Endothelial cell of hepatic sinusoid (primary cell): ENCODE measurements around the gene PIK3R1.

Experiments used
- in situ Hi-C: cut with HindIII; loops from 2 replicates; pipeline ENCODE4 v1.10.0; 2017; ENCODE audit warnings: low sequenced_read_pairs

The PIK3R1 gene

DNA sequence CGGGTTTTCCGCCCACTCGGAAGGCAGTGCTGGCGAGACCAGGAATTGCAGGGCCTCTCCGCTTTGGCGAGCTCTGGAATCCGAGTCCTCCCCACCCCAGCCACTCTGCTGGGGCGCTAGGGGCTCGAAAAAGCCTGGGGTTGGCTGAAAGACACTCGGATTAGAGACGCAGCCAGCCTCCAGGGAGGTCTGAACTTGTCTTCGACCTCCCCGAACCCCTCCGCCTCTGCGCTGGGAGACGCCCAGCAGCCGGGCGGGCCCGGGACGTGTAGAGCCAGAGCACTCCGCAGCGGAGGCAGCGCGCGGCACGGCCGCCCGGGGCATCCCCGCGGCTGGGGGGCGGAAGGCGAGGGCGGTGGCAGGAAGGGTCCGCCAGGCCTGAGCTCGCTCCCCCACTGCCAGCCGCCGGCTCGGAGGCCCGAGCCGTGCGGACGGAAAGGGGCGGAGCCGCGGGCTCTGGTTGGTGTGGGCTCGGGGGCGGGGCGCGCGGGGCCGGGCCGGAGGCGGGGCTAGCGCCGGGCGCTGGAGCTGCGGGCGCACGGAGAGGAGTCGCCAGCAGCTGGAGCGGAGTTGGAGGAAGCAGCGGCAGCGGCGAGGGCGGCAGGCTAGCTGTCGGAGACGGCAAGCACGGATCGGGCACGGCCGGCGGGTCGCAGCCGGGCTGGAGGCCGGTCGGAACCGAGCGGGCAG is at the start of gene PIK3R1:
PIK3R1 (plus strand) TSS at position 549 of the 690 bp plus-strand sequence. CDS start 10,920 bp downstream, outside the sequence.
- in situ Hi-C loops, result no loop called here

- in situ Hi-C loops, result no loop called here
Observed at GRCh38 chr5:68167195-68167651, 48.3 kb upstream of the PIK3R1 start.

DNA sequence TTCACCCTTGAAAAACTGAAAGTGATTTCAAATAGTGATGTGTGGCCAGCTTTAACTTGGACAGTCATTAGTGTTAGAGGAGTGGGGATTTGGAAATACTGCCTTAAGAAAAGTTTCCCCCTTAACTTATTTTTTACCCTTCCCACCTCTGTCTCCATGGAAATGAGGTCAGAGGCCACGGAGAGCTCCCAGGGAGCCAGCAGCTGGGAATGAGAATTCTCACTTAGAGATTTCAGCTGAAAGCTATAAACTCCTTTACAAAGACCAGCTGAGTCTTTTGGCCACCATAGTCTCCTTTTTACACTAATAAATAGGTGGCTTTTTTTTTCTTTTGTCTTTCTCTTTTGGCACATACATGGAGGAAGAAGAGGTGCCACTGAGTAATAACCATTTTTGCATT is 45.7 kb upstream of the PIK3R1 start:
- in situ Hi-C loops, result no loop called here

DNA sequence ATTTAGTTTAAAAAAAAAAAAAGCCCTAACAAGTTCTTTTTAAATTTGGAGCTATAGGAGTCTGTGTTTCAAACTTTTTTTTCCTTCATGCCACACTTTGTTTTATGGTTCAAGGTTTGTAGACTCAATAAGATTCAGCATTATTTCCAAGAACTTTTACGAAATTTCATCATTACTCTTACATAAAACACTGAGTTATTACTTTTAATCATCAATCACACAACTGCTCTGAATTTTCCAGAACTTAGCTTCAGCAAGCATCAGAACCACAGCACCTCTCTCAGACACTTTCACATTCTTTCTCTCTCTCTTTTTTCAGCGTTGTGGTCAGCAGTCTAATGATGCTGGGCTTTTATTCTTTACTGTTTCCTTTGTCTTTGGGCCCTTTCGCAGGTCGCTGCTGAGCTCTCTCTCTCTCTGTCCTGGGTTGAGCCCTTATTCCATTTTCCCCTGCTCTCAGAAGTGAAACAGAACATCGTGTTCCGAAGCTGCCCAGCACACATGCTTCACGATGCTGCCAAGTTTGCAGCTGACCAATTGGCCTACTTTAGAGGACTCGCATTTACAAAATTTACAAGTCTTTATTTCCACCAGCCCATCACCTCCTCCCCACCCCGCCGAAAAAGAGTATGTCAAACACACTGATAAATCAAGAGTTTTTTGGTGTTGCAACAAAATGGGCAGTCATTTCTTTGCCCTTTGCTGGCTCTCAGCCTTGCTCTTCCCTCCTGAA is 44.6 kb upstream of the PIK3R1 start:
- in situ Hi-C loops, result no loop called here

DNA sequence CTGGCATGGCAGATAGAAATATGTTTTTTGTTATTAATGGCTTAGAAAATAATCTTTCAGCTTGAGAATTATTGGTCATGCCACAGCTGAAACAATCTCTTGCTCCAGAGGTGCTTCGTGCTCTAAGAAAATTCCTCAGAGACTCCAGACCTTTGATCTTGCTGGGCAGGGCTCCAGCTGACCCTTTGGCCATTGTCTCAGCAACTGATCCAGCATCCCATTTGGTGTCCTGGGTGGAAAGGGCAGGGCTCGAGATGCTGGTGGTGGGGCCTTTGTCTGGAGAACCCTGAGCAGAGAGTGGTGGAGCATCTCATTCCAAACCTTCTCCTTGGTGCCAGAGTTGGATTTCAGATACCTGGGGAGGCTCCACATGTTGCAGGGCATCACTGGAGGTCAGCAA is 43.2 kb upstream of the PIK3R1 start:
- in situ Hi-C loops, result no loop called here

GRCh38 chr5:68173007-68173406 is 42.5 kb upstream of the PIK3R1 start:
- in situ Hi-C loops, result no loop called here

- in situ Hi-C loops, result loop anchor here (5.0 kb wide), 1 partner anchor 76 kb away; no protein-coding TSS in a partner anchor
Observed at GRCh38 chr5:68176253-68176652, 39.3 kb upstream of the PIK3R1 start.

DNA sequence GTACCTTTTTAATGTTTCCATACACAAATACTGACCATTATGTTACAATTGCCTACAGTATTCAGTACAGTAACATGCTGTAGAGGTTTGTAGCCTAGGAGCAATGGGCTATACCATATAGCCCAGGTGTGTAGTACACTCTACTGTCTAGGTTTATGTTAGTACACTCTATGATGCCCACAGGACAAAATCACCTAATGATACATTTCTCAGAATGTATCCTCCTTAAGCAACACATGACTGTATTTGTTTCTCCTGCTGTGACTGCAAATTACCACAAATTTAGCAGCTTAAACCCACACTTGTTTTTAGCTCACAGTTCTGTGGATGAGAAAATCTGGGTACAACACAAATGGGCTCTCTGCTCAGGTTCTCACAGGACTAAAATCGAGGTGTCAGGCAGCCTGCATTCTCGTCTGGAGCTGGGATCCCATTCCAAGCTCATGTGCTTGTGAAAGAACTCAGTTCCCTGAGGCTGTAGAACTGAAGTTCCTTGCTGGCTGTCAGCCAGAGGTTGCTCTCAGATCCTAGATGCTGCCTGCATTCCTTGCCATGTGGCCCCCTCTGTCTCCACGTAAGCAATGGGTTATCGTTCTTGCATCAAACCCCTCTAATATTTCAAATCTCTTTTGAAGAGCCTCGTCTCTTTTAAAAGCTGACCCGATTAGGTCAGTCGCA is 38.6 kb upstream of the PIK3R1 start:
- in situ Hi-C loops, result loop anchor here (5.0 kb wide), 1 partner anchor 75 kb away; no protein-coding TSS in a partner anchor

GRCh38 chr5:68177676-68178075 is 37.9 kb upstream of the PIK3R1 start:
- in situ Hi-C loops, result loop anchor here (5.0 kb wide), 1 partner anchor 75 kb away; no protein-coding TSS in a partner anchor

- in situ Hi-C loops, result loop anchor here (5.0 kb wide), 1 partner anchor 74 kb away; no protein-coding TSS in a partner anchor
Observed at GRCh38 chr5:68178579-68178978, 37.0 kb upstream of the PIK3R1 start.

DNA sequence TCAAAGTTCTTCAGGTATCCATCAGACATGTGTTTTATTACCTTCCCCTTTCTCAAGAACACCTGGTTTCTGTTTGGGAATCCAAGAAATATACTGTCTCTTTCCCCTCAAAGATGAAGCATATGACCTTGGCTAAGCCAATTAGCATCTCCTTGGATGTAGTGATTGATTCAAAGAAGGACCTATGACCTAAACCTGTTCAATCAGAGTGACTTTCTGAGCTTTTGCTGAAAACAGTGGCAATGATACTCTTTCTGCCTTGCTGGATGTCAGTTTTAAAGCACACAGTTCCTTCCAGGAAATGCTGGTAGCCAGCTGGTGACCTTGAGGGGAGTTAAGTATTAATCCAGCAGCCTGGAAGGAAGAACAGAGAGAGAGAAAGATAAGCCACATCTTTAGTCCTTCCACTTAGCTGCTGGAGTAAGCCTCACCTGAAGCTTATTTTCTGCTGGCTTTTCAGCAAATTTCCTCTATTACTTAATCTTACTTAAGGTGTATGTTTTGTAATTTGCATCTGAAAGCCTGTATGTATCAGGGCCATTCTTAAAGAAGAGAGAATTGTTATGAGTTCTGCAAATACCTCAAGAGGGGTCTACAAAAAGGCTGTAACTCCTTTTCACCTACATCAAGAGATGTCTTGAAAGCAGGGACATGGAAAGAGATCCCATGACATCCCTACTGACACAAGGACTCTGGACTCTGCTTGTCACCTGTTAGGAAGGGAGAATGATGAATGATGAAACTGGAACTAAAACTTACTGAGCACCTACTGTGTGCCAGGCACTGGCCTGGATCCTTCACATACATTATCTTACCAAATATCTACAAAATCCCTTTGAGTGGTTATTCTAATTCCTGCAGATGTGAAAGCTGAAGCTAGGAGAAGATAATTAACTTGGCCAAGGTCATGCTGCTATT is 35.2 kb upstream of the PIK3R1 start:
- in situ Hi-C loops, result no loop called here

DNA sequence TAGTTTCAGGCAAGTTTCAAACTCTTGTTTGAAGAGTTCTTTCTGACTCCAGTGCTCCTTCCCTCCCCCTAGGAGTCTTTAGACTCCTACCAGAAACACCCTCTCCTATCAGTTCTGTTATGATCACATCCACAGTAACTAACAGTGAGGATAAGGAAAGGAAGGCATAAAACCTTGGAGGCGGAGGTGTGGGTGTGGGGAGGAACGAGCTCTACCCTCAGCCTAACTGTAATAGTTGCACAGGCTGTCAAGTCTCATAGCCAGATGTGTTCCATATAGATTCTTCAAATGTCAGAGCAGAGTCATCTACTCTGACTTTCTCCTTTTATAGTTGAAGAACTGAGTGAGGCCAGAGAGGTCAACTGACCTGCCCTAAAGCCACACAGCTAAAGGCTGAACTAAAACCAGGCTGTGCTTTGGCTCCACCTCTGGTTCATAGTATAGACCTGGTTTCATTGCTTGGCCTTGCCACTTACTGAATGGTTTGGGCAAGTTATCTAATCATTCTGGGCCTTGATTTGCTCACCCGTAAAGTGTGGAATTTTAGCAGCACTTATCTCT is 34.4 kb upstream of the PIK3R1 start:
- in situ Hi-C loops, result no loop called here

GRCh38 chr5:68182094-68182493 is 33.5 kb upstream of the PIK3R1 start:
- in situ Hi-C loops, result no loop called here

DNA sequence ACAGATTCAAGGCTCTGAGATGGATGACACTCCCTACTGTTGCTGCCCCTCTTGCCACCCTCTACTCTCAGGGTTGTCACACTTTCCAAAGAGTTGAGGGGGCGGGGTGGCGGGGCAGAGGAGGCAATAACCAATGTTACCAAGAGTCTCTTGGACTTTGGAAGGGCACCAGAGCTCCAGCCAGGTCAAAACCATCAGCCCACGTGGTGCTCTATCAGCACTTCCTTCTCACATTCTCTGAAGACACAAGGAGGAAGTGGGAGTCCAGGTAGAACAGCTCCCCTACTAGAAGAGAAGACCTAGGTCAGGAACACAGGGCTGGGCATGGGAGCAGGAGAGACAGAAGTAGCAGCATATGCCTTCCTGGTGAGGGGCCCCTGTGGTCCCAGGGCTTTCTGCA is 33.0 kb upstream of the PIK3R1 start:
- in situ Hi-C loops, result no loop called here

GRCh38 chr5:68187268-68188055 is 28.1 kb upstream of the PIK3R1 start:
- in situ Hi-C loops, result no loop called here

GRCh38 chr5:68189171-68189570 is 26.4 kb upstream of the PIK3R1 start:
- in situ Hi-C loops, result no loop called here

DNA sequence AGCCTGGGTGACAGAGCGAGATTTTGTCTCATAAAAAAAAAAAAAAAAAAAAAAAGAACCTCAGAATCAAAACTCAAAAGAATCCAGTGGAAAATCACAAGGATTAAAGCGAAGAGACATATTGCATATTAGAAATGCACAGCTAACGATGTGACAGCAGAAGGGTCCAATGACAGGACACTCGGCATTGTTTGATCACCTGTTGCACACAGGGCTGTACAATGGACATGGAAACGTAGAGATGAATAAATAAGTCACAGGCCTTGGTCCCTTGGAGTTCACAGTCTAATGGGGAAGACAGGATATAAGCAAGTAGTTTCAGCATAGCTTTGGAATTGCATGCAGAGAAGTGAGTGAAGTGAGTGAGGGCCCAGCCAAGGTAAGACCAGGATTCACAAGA is 25.9 kb upstream of the PIK3R1 start:
- in situ Hi-C loops, result no loop called here

DNA sequence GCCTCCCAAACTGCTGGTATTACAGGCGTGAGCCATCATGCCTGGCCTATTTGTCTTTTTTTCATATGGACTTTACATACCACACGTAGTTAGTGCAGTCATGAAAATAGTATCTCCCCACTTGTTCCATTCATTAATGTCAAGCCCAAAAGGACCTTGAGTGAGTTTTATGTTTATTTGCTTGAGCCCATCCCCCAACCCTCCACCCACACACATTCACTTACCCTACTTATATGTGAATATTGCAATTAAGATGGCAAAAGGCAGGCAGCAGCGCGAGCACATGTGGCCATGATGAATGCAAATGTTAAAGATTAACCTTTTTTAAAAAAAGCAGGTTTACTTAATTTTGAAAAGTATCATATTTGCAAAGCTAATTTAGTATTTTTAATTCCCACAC is 24.9 kb upstream of the PIK3R1 start:
- in situ Hi-C loops, result no loop called here

GRCh38 chr5:68191083-68191791 is 24.3 kb upstream of the PIK3R1 start:
- in situ Hi-C loops, result no loop called here
